ENCODE results near the gene NR1D1. TPM values are rescaled to one million over a fixed set of nuclear protein-coding genes. Genes with fewer than 3 reads are reported as not detected.

The NR1D1 gene
- polyA plus RNA-seq, 1 experiment, result 0.62 TPM

- no peaks in the 10 kb centered on the region for H3K27me3 ChIP-seq (ENCODE audit: control insufficient read depth, insufficient read depth, low read length)
- H3K4me3 ChIP-seq (ENCODE audit: low read depth, low read length), result no peak overlapping the region
- no peak for TF ChIP-seq CTCF (IDR thresholded peaks at IDR 0.05; ENCODE audit: low read depth, low read length)
- H3K27ac ChIP-seq (ENCODE audit: low read depth, low read length), result no peak overlapping the region
- DNase-seq (ENCODE audit: low read depth, low spot score), result no peak
- ChIA-PET CTCF (interaction anchor here (0.9 to 4.5 kb wide), 3 partner anchors 18 to 59 kb away, joined by 3 to 16 read pairs (median 5); no protein-coding TSS in a partner anchor), POLR2A (interaction anchor here (1.5 to 1.8 kb wide), 3 partner anchors 18 to 75 kb away, joined by 4 read pairs; no protein-coding TSS in a partner anchor)
- no peaks in the 10 kb centered on the region for H3K9me3 ChIP-seq (ENCODE audit: control insufficient read depth, insufficient read depth, low read length)
These were observed 6.7 kb downstream of the NR1D1 start for GRCh38 chr17:40093580-40094201.

- no peak for DNase-seq (ENCODE audit: low read depth, low spot score)
- no peak overlapping the region for H3K4me3 ChIP-seq (ENCODE audit: low read depth, low read length)
- H3K27me3 ChIP-seq (ENCODE audit: control insufficient read depth, insufficient read depth, low read length), result no peaks in the 10 kb centered on the region
- ChIA-PET CTCF (interaction anchor here (0.9 to 4.5 kb wide), 3 partner anchors 18 to 58 kb away, joined by 3 to 16 read pairs (median 5); no protein-coding TSS in a partner anchor), POLR2A (interaction anchor here (1.5 to 1.8 kb wide), 3 partner anchors 18 to 75 kb away, joined by 4 read pairs; no protein-coding TSS in a partner anchor)
- H3K9me3 ChIP-seq (ENCODE audit: control insufficient read depth, insufficient read depth, low read length), result no peaks in the 10 kb centered on the region
- no peak for TF ChIP-seq CTCF (IDR thresholded peaks at IDR 0.05; ENCODE audit: low read depth, low read length)
- H3K27ac ChIP-seq (ENCODE audit: low read depth, low read length), result no peak overlapping the region
These were observed 7.3 kb downstream of the NR1D1 start for GRCh38 chr17:40093005-40093579.

GRCh38 chr17:40092581-40092980 is 7.8 kb downstream of the NR1D1 start:
- no peak for DNase-seq (ENCODE audit: low read depth, low spot score)
- no peaks in the 10 kb centered on the region for H3K27me3 ChIP-seq (ENCODE audit: control insufficient read depth, insufficient read depth, low read length)
- no peak overlapping the region for H3K4me3 ChIP-seq (ENCODE audit: low read depth, low read length)
- H3K9me3 ChIP-seq (ENCODE audit: control insufficient read depth, insufficient read depth, low read length), result no peaks in the 10 kb centered on the region; the same call in 1 of the 2 replicates
- ChIA-PET POLR2A (interaction anchor here (1.0 to 1.8 kb wide), 5 partner anchors 8 to 76 kb away, joined by 3 to 6 read pairs (median 4); partner anchors contain the start of gene NR1D1), CTCF (interaction anchor here (0.9 to 4.5 kb wide), 3 partner anchors 17 to 58 kb away, joined by 3 to 16 read pairs (median 5); no protein-coding TSS in a partner anchor)
- TF ChIP-seq CTCF (IDR thresholded peaks at IDR 0.05; ENCODE audit: low read depth, low read length), result no peak
- no peak overlapping the region for H3K27ac ChIP-seq (ENCODE audit: low read depth, low read length)

- H3K27me3 ChIP-seq (ENCODE audit: control insufficient read depth, insufficient read depth, low read length), result no peaks in the 10 kb centered on the region
- no peaks in the 10 kb centered on the region; the same call in 1 of the 2 replicates for H3K9me3 ChIP-seq (ENCODE audit: control insufficient read depth, insufficient read depth, low read length)
- no peak for TF ChIP-seq CTCF (IDR thresholded peaks at IDR 0.05; ENCODE audit: low read depth, low read length)
- H3K4me3 ChIP-seq (ENCODE audit: low read depth, low read length), result no peak overlapping the region
- no peak overlapping the region for H3K27ac ChIP-seq (ENCODE audit: low read depth, low read length)
- POLR2A ChIA-PET, result interaction anchor here (0.6 to 1.8 kb wide), 5 partner anchors 9 to 81 kb away, joined by 3 to 6 read pairs (median 4); partner anchors contain the start of gene NR1D1
- CTCF ChIA-PET, result interaction anchor here (0.7 to 4.5 kb wide), 2 partner anchors 17 to 21 kb away, joined by 3 to 16 read pairs; no protein-coding TSS in a partner anchor
- DNase-seq (ENCODE audit: low read depth, low spot score), result no peak
These were observed 8.5 kb downstream of the NR1D1 start for GRCh38 chr17:40091691-40092397.

Measured in AG04450 (cell line).